ENCODE measurements around the gene SAFB.

DNA sequence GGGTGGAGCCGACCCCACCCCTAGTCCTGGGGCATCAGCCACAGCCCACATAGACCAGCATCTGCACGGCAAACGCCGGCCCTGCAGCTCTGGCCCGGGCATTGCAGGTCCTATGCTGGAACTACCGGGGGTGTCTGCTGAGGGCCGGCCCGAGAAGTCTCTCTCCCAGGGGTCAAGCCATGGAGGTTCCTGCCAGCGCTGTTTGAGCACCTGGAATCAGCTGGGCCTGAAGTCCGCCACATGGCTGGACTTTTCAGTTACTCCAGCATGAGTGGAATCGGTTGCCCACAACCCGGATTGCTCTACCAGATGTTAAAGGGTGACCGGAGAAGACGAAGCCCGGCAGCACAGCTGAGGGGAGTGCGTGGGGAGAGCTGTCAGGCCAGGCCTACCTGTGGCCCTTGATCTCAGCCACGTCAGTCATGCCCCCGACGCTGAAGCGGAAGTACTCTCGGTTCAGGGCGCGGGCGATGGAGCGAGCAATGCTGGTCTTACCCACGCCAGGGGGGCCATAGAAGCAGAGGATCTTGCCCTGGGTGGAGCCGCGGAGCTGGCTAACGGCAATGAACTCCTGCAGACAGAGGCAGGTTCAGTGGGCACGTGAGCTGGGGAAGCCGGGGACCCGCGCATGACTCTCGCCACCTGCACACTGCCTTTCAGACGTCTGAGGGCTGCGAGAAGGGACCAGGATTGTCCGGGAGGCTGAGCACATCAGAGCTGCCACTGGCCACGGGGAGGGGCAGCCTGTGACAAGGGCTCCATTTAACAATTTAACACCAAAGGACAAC lies 75.9 kb downstream of the SAFB start:
- TF ChIP-seq CTCF (IDR thresholded peaks at IDR 0.05) = no peak
- no peak for TF ChIP-seq POLR2A (IDR thresholded peaks at IDR 0.05)
